Measurements from ENCODE around the gene FGF5.

DNA sequence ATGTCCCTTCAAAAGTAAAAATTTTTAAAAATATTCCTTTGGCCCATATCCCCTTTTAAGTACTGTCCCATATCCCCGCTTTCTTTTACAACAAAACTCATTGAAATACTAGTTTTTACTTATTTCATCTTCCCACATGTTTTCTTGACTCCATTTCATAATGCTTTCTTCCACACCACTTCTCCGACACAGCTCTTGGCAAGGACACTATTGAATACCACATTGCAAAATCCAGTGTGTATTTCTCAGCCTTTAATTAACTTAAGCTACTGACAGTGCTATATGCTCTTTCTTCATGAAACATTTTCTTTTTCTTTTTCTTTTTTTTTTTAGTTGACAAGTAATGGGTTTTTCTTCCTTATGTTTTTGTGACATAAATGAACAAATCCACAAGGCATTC is 40.4 kb upstream of the FGF5 start:
- TF ChIP-seq, protein P1, sequence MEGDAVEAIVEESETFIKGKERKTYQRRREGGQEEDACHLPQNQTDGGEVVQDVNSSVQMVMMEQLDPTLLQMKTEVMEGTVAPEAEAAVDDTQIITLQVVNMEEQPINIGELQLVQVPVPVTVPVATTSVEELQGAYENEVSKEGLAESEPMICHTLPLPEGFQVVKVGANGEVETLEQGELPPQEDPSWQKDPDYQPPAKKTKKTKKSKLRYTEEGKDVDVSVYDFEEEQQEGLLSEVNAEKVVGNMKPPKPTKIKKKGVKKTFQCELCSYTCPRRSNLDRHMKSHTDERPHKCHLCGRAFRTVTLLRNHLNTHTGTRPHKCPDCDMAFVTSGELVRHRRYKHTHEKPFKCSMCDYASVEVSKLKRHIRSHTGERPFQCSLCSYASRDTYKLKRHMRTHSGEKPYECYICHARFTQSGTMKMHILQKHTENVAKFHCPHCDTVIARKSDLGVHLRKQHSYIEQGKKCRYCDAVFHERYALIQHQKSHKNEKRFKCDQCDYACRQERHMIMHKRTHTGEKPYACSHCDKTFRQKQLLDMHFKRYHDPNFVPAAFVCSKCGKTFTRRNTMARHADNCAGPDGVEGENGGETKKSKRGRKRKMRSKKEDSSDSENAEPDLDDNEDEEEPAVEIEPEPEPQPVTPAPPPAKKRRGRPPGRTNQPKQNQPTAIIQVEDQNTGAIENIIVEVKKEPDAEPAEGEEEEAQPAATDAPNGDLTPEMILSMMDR (IDR thresholded peaks at IDR 0.05), result no peak
- TF ChIP-seq POLR2A (IDR thresholded peaks at IDR 0.05), result no peak
- TF ChIP-seq POLR2AphosphoS5 (IDR thresholded peaks at IDR 0.05), result no peak
- no peak for TF ChIP-seq EP300 (IDR thresholded peaks at IDR 0.05; ENCODE audit: low read depth)

All from transverse colon (tissue), 4 donors.